Loucy (cell line): ENCODE data around the gene IL24.

Source experiments
- H2AFZ ChIP-seq: fragments of 200-600 bp; sonication (generic); 2 replicates; pipeline ENCODE4 v1.6.0; 2016; ENCODE audit warnings: antibody characterized with exemption, mild to moderate bottlenecking, low read length, moderate library complexity
- H3F3A ChIP-seq: fragments of 200-600 bp; 2 replicates; pipeline ENCODE4 v1.6.0; 2016; ENCODE audit warnings: antibody characterized with exemption, low read depth, mild to moderate bottlenecking
- H3K27me3 ChIP-seq: fragments of 200-600 bp; sonication (generic); 2 replicates; pipeline ENCODE4 v1.6.1; 2014; ENCODE audit warnings: low read length, mild to moderate bottlenecking; ENCODE audit not compliant: insufficient read depth, poor library complexity, severe bottlenecking
- H3K36me3 ChIP-seq: fragments of 200-600 bp; sonication (generic); 2 replicates; pipeline ENCODE4 v1.6.1; 2016; ENCODE audit warnings: low read length; ENCODE audit not compliant: insufficient read depth
- H3K4me1 ChIP-seq: fragments of 200-600 bp; sonication (generic); 2 replicates; pipeline ENCODE4 v1.5.1; 2014; ENCODE audit warnings: low read length, mild to moderate bottlenecking; ENCODE audit not compliant: insufficient read depth, poor library complexity, severe bottlenecking
- H3K4me2 ChIP-seq: fragments of 200-600 bp; sonication (generic); 2 replicates; pipeline ENCODE4 v1.6.0; 2014; ENCODE audit warnings: antibody characterized with exemption, low read length, low read depth, mild to moderate bottlenecking; ENCODE audit not compliant: poor library complexity, severe bottlenecking
- H3K4me3 ChIP-seq: fragments of 200-600 bp; sonication (generic); 2 replicates; pipeline ENCODE4 v1.5.1; 2014; ENCODE audit warnings: low read length, mild to moderate bottlenecking, mixed read lengths; ENCODE audit not compliant: poor library complexity, severe bottlenecking
- H3K79me2 ChIP-seq: fragments of 200-600 bp; sonication (generic); 2 replicates; pipeline ENCODE4 v1.6.1; 2014; ENCODE audit warnings: low read length; ENCODE audit not compliant: insufficient read depth
- H3K9ac ChIP-seq: fragments of 200-600 bp; sonication (generic); 2 replicates; pipeline ENCODE4 v1.6.0; 2014; ENCODE audit warnings: mild to moderate bottlenecking, low read depth, low read length, moderate library complexity; ENCODE audit not compliant: poor library complexity, severe bottlenecking
- H3K9me2 ChIP-seq: fragments of 200-600 bp; sonication (generic); replicated peaks from 2 replicates; pipeline ENCODE4 v1.6.1; 2016; ENCODE audit warnings: low read depth, low read length, mixed read lengths
- H3K9me3 ChIP-seq: fragments of 200-600 bp; sonication (generic); 2 replicates; pipeline ENCODE4 v1.6.1; 2014; ENCODE audit warnings: mild to moderate bottlenecking, antibody characterized with exemption, low read length, low read depth; ENCODE audit not compliant: insufficient read depth
- H4K20me1 ChIP-seq: fragments of 200-600 bp; sonication (generic); 2 replicates; pipeline ENCODE4 v1.6.0; 2014; ENCODE audit warnings: antibody characterized with exemption, low read length, mild to moderate bottlenecking; ENCODE audit not compliant: insufficient read depth, poor library complexity, severe bottlenecking
- EZH2phosphoT487 ChIP-seq: fragments of 200-600 bp; IDR thresholded peaks from 2 replicates; pipeline ENCODE4 v1.6.1; 2018; ENCODE audit warnings: antibody characterized with exemption, mild to moderate bottlenecking, moderate library complexity, borderline replicate concordance
- TF ChIP-seq, protein P1 (sequence below): fragments of 200-600 bp; sonication (generic); conservative IDR thresholded peaks from 2 replicates; pipeline ENCODE4 v1.5.1; 2014; ENCODE audit warnings: mild to moderate bottlenecking, antibody characterized with exemption, low read length

Gene IL24

DNA sequence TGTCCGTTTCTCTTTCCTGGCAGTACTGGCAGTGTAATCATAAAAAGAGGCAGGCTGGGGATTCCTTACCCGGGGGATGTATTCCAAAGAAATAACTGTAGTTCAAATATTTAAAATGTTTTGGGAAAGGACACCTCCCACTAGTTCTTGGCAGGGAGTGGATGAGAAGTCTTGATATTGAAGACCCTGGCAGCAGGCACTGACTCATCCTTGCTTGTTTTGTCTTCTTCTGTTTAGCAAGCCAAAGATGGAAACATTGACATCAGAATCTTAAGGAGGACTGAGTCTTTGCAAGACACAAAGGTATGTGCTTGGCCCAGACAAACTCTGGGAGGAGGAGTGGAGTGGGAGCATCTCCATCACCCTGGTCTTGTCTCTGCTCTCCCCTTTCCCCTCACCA, 31.2 kb upstream of the IL24 start:
- Histone ChIP-seq H3K9ac (no peak overlapping the region), H2AFZ (no peak overlapping the region), H3K36me3 (no peaks in the 10 kb centered on the region), H3K4me3 (no peak overlapping the region), H3K9me2 (no peaks in the 10 kb centered on the region), H3K79me2 (no peaks in the 10 kb centered on the region), H3K9me3 (no peaks in the 10 kb centered on the region), H3K27me3 (no peaks in the 10 kb centered on the region), H3K4me2 (no peak overlapping the region), H4K20me1 (no peaks in the 10 kb centered on the region), H3F3A (no peaks in the 10 kb centered on the region), H3K4me1 (no peaks in the 10 kb centered on the region)
- TF ChIP-seq EZH2phosphoT487: no peak
- TF ChIP-seq, protein P1, sequence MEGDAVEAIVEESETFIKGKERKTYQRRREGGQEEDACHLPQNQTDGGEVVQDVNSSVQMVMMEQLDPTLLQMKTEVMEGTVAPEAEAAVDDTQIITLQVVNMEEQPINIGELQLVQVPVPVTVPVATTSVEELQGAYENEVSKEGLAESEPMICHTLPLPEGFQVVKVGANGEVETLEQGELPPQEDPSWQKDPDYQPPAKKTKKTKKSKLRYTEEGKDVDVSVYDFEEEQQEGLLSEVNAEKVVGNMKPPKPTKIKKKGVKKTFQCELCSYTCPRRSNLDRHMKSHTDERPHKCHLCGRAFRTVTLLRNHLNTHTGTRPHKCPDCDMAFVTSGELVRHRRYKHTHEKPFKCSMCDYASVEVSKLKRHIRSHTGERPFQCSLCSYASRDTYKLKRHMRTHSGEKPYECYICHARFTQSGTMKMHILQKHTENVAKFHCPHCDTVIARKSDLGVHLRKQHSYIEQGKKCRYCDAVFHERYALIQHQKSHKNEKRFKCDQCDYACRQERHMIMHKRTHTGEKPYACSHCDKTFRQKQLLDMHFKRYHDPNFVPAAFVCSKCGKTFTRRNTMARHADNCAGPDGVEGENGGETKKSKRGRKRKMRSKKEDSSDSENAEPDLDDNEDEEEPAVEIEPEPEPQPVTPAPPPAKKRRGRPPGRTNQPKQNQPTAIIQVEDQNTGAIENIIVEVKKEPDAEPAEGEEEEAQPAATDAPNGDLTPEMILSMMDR: no peak

DNA sequence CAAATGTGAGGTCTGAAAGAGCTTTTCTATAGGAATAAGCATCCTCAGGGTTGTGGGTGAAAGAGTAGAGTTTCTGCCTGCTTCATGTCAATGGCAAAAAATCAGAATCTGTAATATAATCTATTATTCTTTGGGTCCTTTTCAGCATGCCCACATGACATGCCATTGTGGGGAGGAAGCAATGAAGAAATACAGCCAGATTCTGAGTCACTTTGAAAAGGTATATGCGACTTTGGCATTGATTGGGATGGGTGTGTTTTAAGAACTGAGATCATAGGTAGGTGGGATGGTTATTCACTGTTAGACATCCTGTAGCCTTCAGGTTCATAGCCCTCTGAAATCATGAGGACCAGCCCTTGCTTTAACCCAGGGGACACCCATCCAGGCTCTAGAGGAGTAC, 30.0 kb upstream of the IL24 start:
- Histone ChIP-seq H3K9me3 (no peaks in the 10 kb centered on the region), H3F3A (no peaks in the 10 kb centered on the region), H3K4me2 (no peak overlapping the region), H3K79me2 (no peaks in the 10 kb centered on the region), H4K20me1 (no peaks in the 10 kb centered on the region), H3K36me3 (no peaks in the 10 kb centered on the region), H3K4me3 (no peak overlapping the region), H3K9me2 (no peaks in the 10 kb centered on the region), H2AFZ (no peak overlapping the region), H3K9ac (no peak overlapping the region), H3K4me1 (no peaks in the 10 kb centered on the region), H3K27me3 (no peaks in the 10 kb centered on the region)
- no peak for TF ChIP-seq EZH2phosphoT487
- TF ChIP-seq, protein P1: no peak

GRCh38 chr1:206867716-206868115, 29.5 kb upstream of the IL24 start:
- Histone ChIP-seq H3K36me3 (no peaks in the 10 kb centered on the region), H2AFZ (no peak overlapping the region), H3K4me1 (no peaks in the 10 kb centered on the region), H4K20me1 (no peaks in the 10 kb centered on the region), H3F3A (no peaks in the 10 kb centered on the region), H3K9me3 (no peaks in the 10 kb centered on the region), H3K9ac (no peak overlapping the region), H3K4me3 (no peak overlapping the region), H3K27me3 (no peaks in the 10 kb centered on the region), H3K79me2 (no peaks in the 10 kb centered on the region), H3K4me2 (no peak overlapping the region), H3K9me2 (no peaks in the 10 kb centered on the region)
- TF ChIP-seq, protein P1: no peak
- TF ChIP-seq EZH2phosphoT487: no peak
